Measurements from ENCODE around the gene PHGDH. TPM values are rescaled to one million over a fixed set of nuclear protein-coding genes. Genes with fewer than 3 reads are reported as not detected.
"Not testable (repeated sequence)": the region's sequence is repeated elsewhere in the genome, so short reads cannot be mapped to it uniquely, and the experiment has no call there.

The PHGDH gene
- total RNA-seq, 1 donor from 2014 or later = 151 TPM

GRCh38 chr1:119700326-119700725, 11.4 kb upstream of the PHGDH start:
- Mint-ChIP-seq H3K4me1 (peaks cover 14% of the 10 kb centered on the region), H3K27ac (no peak overlapping the region), H3K4me3 (no peak overlapping the region), H3K27me3 (ENCODE audit: low read depth) (no peaks in the 10 kb centered on the region), H3K9me3 (peaks cover 32% of the 10 kb centered on the region), H3K36me3 (peaks cover 19% of the 10 kb centered on the region)
- no peak for DNase-seq (ENCODE audit: low spot score in 2 of 2, unreplicated experiment in 2 of 2)
- no peak for TF ChIP-seq CTCF (IDR thresholded peaks at IDR 0.05; ENCODE audit: unreplicated experiment)

GRCh38 chr1:119701659-119702058, 10.1 kb upstream of the PHGDH start:
- no peak for DNase-seq (ENCODE audit: low spot score in 2 of 2, unreplicated experiment in 2 of 2)
- Mint-ChIP-seq H3K4me1 (peaks cover 14% of the 10 kb centered on the region), H3K27ac (no peak overlapping the region), H3K27me3 (ENCODE audit: low read depth) (no peaks in the 10 kb centered on the region), H3K4me3 (no peak overlapping the region), H3K9me3 (peaks cover 25% of the 10 kb centered on the region), H3K36me3 (peaks cover 19% of the 10 kb centered on the region)
- TF ChIP-seq CTCF (IDR thresholded peaks at IDR 0.05; ENCODE audit: unreplicated experiment) = no peak

- Mint-ChIP-seq H3K4me1 (peaks cover 14% of the 10 kb centered on the region), H3K36me3 (peaks cover 21% of the 10 kb centered on the region)
Measured at GRCh38 chr1:119702384-119702783, 9.3 kb upstream of the PHGDH start.

GRCh38 chr1:119703666-119704450, 7.9 kb upstream of the PHGDH start:
- no peak for TF ChIP-seq CTCF (IDR thresholded peaks at IDR 0.05; ENCODE audit: unreplicated experiment)
- H3K36me3 Mint-ChIP-seq = peaks cover 21% of the 10 kb centered on the region
- no peak overlapping the region for H3K4me3 Mint-ChIP-seq
- H3K4me1 Mint-ChIP-seq = peaks cover 7% of the 10 kb centered on the region
- peaks cover under 1% of the 10 kb centered on the region for H3K27me3 Mint-ChIP-seq (ENCODE audit: low read depth)
- H3K9me3 Mint-ChIP-seq = peaks cover 25% of the 10 kb centered on the region
- no peak overlapping the region for H3K27ac Mint-ChIP-seq
- DNase-seq (ENCODE audit: low spot score in 2 of 2, unreplicated experiment in 2 of 2) = no peak

More at GRCh38 chr1:119702384-119702783, 9.3 kb upstream of the PHGDH start:
- no peaks in the 10 kb centered on the region for H3K27me3 Mint-ChIP-seq (ENCODE audit: low read depth)
- no peak for DNase-seq (ENCODE audit: low spot score in 2 of 2, unreplicated experiment in 2 of 2)
- no peak for TF ChIP-seq CTCF (IDR thresholded peaks at IDR 0.05; ENCODE audit: unreplicated experiment)
- peaks cover 25% of the 10 kb centered on the region for H3K9me3 Mint-ChIP-seq
- no peak overlapping the region for H3K27ac Mint-ChIP-seq
- H3K4me3 Mint-ChIP-seq = no peak overlapping the region

GRCh38 chr1:119706599-119706998, 5.1 kb upstream of the PHGDH start:
- not testable (repeated sequence) for H3K4me3 Mint-ChIP-seq; H3K4me1 Mint-ChIP-seq; H3K27ac Mint-ChIP-seq; DNase-seq (ENCODE audit: low spot score in 2 of 2, unreplicated experiment in 2 of 2); H3K27me3 Mint-ChIP-seq (ENCODE audit: low read depth)
- H3K9me3 Mint-ChIP-seq = peaks cover 15% of the 10 kb centered on the region
- peaks cover 12% of the 10 kb centered on the region for H3K36me3 Mint-ChIP-seq

GRCh38 chr1:119711356-119711803, 354 bp upstream of the PHGDH start:
- H3K4me3 Mint-ChIP-seq = peak overlapping the region; percentile 94
- peaks cover 34% of the 10 kb centered on the region for H3K4me1 Mint-ChIP-seq
- H3K9me3 Mint-ChIP-seq; H3K36me3 Mint-ChIP-seq; H3K27me3 Mint-ChIP-seq (ENCODE audit: low read depth); DNase-seq (ENCODE audit: low spot score in 2 of 2, unreplicated experiment in 2 of 2): not testable (repeated sequence)
- H3K27ac Mint-ChIP-seq = peak overlapping the region; percentile 96
